Effector CD4-positive, alpha-beta T cell (primary cell): ENCODE data around the gene LIMS2.

Experiments used
- DNase-seq: peaks from one replicate; pipeline ENCODE4 v3.0.0-alpha.2; 2020

LIMS2 gene

DNA sequence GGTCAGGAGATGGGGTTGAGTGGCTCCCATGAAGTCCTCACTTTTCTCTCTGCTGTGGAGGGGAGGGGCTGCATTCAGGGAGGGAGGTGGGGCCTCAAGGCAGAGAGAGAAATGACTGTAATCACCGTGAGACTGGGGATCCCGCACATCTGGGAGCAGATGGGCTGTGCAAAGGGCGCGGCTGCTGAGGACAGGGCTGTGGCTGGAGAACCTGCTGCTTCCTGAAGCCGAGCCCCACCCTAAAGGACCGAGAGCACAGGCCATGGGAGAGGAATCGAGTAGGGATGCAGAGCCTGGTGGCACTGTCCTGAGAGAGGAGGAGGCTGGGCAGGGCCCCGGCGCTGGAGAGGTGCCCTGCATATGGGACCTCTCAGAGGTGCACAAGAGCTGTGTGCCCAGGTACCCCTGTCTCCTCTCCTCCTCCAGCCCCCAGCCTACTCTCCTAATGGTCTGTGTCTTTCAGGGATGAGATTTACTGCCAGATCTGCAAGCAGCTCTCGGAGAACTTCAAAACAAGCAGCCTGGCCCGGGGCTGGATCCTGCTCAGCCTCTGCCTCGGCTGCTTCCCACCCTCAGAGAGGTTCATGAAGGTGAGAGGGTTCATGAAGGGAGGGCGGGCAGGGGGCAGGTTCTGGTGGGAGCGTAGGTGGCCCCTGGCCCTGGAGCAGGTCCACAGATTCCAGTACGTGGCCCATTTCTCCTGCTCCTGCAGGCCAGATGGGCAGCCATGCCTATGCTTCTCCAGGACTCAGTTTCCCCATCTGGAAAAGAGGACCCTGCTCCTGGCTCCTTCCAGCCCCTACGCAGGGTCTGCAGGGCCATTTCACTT is 55.2 kb downstream of the LIMS2 start:
- DNase-seq, result no peak

DNA sequence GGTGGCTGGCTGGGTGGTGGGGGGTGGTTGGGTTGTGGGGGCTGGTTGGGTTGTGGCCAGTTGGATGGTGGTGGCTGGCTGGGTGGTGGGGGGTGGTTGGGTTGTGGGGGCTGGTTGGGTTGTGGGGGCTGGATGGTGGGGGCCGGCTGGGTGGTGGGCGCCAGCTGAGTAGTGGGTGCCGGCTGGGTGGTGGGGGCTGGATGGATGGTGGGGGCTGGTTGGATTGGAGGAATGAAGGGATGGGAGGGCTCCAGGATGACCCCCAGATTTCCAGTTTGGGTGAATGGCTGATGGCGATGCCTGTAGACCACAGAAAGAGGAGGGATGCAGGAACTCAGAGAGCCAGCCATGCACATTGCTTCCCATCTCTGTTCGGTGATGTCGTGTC is 56.1 kb downstream of the LIMS2 start:
- no peak for DNase-seq

DNA sequence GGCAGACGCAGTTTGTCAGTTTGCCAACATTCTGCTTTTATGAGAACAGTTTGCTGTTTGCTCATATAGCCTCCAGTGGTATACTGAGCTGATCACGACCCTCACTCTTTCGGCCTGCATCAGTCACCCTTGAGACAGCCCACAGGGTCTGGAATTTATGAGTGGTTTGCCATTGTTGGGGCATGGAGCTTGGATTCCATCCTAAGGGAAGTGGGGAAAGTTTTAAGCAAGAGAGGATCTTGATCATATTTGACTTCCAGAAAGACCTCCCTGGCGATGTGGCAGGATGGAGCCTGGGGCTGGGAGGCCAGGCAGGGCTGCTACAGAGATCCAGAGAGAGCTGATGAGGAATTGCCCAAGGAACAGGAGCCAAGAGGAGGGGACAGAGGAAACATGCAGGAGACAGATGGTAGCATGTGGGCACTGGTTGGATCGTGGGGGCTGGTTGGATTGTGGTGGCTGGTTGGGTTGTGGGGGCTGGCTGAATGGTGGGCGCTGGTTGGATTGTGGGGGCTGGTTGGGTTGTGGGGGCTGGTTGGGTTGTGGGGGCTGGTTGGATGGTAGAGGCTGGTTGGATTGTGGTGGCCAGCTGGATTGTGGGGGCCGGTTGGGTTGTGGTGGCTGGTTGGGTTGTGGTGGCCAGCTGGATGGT is 56.7 kb downstream of the LIMS2 start:
- no peak for DNase-seq

DNA sequence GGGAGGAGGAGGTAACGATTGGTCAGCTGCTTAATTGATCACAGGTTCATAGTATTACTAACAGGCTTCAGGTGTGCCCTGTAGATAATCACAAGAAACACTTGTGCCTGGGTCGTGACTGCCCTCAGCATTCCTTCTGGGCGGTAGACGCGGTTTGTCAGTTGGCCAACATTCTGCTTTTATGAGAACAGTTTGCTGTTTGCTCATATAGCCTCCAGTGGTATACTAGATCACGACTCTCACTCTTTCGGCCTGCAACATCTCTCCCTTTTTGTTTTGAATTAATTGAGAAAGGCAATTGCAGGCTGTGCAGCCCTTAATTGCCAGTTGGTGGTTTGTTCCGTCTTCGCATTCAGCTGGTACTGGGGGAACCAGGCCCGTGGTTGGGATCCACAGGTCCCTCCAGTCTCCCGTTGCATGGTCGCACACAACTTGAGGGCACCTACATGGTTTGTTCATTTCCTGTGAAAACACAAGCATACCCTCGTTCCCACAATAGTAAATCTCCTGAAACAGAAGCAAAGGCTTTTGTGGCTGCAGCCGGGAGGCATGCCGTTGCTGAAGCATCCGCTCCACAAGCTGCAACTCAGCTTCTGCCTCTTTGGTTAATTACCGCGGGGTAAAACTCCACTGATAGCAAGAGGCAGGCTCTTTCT is 59.7 kb downstream of the LIMS2 start:
- no peak for DNase-seq

DNA sequence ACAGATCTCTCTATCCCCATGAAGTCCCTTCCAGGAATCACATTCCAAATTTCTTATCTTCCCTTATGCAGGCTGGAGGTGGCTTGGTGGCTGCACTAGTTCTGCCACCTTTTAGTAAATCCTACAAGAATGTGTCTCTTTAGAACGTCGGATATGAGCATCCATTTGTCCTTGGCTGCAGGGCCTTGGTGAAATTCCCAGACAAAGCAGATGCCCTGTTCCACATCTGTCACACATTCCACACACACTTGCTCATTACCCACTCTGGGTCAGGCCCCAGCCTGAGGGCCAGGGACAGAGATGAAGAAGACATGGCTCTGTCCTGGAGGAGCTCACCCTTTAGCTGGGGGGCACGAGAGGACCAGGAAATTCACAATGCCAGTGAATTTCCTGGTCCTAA is 60.6 kb downstream of the LIMS2 start:
- DNase-seq, result no peak

DNA sequence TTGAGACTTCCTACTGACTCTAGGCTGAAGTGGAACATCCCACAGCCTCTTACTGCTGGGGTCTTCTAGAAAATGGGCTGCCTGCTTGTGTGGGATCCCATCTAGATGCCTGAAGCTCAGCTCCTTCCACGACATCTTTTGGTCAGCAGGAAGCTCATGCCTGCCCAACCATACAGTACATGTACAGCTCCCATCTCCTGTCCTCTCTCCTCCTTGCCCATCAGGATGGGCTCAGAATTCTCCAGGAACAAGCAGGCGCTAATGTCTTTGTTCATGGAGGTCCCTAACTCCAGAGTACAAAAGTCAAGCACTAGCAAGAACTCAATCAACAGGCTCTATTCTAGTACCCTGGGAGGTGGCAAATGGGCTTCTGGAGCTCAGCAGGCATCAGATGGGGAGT is 61.1 kb downstream of the LIMS2 start:
- no peak for DNase-seq

DNA sequence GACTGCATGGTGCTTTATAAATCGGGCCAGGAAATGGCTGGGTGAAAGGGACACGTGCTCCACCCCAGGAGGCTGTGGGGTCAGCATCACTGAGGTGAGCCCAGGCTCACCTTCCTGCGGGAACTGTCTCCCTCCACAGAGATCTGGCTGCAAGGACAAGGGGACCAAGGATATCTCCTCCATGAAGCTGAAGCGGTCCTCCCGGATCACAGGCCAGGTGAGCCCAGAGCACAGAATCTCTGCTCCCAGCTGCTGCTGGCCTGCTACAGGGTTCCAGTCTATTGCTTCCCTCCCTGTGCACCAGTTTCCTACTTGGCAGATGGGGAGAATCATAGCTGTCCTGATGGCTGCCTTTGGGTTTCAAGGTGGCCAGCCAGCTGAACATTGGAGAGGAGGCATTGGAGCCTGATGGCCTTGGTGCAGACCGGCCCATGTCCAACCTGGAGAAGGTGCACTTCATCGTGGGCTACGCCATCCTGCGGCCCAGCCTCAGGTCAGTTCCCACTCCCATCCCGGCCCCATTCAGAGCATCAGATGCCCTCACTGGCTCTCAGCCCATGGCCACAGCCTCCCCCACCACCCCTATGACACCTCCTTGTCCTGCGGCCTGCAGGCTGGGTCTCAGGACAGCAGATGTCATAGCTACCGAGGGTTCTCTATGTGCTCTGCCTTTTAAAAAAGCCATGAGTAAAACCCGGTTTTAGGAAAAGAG is 63.1 kb downstream of the LIMS2 start:
- no peak for DNase-seq

DNA sequence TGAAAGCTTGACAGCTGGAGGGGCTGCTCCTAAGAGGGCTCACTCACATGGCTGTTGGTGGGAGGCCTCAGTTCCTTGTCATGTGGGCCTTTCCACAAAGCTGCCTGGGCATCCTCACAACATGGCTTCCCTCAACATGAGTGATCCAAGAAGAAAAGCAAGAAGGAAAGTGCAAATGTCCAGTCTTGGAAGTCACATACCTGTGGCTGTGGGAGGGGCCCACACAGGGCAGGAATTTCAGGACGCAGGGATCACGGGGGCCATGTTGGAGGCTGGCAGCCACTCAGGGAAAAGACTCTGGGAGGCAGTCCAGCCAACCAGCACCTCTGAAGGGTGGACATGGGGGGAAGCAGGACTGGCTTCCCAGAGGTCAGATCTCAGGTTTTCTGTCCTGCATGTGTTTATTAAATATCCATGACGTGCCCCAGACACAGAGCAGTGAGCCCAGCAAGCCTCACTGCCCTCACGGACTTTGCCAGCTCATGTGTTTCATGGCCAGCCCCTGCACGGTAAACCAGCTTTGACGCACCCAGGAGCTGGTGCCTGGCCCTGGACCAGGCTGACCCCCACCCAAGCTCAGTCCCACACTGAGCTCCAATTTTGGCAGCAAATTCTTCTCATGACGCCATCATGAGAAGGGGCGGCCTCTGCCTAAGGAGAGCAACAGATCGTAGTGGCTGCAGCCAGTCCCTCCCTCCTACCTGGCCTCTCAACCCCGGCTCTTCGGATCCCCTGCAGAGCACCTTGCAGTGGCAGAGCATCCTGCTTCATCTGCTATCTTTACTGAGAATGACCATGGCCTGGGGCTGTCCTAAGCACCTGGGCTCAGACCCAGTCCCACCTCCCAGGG is 64.0 kb downstream of the LIMS2 start:
- no peak for DNase-seq

DNA sequence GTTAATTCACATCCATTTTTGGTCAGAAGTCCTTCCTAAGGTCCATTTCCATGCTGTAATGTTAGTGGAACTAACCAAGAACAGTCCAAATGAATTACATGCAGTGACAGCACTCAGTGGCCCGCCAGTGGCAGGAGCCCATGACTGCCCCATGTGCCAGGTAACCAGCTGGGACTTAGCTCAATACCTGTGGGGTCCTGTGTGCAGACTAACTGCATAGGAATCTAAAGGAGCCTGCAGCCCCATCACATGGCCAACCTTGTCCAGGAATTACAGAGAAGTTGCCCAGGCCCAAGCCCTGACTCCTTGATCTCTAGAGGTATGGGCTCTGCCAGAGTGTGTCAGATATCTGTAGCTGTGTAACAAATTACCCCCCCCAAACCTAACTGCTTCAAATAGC is 64.8 kb downstream of the LIMS2 start:
- DNase-seq, result no peak

DNA sequence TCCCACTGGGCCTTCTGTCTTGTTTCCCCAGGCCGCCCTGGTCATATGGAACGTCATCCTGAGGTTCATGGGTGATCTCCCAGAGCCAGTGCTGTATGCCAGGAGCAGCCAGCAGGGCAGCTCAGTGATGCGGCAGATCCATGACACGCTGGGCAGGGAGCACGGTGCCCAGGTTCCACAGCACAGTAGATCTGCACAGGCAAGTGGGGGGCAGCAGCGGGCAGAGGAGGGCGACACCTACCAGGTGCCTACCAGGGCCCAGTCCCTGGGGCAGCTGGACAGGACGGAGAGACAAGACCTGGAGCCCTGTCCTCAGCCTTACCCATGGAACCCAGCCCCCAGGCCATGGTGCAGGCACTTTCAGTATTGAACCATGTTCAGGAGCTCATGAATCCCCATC is 65.5 kb downstream of the LIMS2 start:
- no peak for DNase-seq

DNA sequence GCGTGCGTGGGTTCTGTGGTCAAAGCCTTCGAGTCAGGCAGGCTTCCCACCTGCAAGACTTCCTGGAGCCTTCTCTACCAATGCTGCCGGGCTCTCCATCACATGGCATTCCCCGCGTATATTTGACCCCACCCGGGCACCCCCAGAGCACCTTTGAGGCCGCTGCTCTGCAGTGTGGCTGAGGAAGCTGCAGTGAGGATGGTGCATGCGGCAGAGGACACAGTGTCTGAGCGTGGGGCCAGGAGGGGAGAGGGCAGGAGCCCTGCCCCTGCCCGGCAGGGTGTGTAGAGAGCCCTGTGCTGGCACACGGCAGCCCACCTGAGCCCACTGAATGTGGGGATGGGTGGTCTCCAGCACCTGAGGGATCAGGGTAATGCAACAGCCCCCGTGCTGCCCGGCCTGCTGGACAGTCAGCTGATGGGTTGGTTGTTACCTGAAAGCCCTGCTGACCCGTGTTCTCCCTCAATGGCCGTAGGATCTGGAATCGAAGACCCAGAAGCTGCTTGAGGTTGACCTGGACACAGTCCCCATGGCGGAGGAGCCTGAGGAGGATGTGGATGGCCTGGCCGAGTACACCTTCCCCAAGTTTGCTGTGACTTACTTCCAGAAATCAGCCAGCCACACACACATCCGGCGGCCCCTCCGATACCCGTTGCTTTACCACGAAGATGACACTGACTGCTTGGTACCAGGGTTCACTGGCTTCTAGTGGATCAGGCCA is 66.1 kb downstream of the LIMS2 start:
- DNase-seq, result no peak

DNA sequence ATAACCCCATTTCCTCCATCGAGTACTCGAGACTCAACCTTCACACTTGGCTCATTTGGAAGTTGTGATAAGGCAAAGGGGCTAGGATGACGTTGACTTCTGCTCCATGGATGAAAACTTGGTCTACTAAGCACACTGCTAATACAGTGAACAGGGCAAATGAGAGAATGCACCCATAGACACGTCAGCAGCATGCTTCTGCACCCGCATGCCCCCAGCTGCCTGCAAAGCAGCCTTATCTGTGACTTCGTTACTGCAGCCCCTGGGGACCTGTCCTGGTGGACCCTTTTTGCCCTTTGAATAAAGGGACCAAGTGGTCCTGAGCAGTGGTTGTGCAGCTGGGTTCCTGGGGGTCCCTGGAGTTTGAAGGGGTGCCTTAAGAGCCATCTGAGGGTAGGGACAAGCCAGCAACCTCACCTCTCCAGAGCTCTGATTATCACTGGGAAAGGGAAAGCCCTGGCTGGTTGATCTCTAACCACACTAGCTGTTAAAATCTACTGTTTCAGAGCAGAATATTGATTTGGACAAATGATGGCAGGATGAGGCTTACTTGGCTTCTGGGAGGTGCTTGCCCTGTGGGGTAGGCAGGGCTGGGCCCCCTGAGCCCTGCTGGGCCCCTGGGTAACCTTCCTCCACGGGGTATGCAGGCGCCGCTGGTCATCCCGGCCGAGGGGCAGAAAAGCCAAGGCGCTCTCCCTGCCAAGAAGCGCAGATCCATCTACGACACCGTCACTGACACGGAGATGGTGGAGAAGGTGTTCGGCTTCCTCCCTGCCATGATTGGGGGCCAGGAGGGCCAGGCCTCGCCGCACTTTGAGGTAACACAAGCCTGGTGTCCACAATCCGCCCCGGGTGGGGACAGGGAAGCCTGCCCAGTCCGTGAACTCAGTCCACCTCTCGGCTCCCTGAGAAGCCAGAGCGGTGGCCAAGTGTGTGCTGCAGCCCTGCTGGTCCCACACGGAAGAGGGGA is 67.0 kb downstream of the LIMS2 start:
- no peak for DNase-seq

DNA sequence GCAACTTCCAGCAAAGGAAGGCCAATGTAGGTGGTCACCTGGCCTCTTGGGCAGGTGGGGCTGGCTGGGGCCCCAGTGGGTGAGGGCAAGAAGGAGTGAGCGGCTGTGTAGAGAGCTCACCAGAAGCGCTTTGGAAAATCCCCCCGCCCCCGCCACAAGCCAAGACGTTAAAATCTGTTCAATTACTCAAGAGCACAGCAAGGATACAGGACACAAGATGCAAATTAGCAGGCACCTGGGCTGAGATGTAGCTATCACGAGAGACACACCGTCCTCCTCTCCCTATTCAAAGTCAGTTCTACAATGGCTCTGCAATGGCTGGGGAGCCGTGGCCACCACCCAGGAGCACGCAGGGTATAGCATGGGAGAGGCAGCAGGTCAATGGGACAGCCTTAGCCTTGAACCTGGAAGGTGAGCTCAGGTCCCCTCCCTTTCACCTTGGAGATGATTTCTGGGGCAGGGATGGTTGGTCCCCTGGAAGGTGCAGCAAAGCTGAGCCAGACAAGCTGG is 67.9 kb downstream of the LIMS2 start:
- no peak for DNase-seq

DNA sequence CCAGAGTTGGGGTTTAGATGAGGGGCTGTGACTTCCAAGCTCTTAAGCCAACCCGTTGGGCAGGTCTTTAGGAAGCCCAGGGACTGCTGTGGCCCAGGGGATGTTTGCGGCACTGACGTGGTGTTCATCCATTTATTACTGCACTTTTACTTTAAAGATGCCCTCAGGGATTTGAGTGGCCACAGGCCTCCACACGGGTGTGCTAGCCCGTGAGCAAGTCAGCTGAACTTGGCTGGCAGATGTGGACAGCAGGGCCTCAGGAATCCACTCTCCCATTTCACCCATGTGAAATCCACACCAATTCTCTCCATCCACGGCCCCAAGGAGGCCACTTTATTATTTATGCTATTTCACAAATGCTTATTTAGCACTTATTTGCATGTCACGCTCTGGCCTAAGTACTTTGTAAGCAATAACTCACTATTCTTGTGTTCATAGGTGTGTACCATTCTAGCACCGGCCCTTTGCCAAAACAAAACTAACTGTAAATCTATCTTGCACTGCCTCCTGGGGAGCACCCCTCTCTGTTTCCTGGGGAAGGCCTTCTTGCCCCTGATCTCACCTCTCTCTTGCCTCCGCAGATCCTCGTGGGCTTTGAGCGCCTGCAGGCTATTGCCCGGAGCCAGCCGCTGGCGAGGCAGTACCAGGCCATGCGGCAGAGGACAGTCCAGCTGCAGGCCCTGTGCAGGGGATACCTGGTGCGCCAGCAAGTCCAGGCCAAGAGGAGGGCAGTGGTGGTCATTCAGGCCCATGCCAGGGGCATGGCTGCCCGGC is 68.5 kb downstream of the LIMS2 start:
- no peak for DNase-seq

DNA sequence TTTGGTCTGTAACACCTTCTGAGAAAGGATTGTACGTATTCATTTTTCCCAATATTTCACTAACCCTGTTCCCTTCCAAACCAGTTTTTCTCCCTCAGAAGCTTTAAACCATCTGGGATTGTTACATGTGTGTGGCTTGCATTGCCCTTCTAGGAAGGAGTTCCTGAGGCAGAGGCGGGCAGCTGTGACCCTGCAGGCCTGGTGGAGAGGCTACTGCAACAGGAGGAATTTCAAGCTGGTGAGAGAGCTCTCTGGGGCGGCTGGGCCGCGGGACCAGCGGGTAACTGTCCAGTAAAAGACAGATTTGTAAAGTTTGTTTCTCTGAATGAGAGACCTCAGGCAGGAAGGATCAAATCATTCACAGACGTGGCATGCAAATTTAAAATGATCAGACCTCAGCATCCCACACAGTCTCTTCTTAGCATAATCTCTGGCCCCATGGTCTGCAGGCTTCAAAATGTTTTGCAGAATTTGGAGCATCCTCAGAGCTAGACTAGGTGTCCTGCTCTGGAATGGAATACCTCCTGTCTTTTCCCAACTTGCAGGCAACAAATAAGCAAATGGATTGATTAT is 69.6 kb downstream of the LIMS2 start:
- DNase-seq, result no peak

DNA sequence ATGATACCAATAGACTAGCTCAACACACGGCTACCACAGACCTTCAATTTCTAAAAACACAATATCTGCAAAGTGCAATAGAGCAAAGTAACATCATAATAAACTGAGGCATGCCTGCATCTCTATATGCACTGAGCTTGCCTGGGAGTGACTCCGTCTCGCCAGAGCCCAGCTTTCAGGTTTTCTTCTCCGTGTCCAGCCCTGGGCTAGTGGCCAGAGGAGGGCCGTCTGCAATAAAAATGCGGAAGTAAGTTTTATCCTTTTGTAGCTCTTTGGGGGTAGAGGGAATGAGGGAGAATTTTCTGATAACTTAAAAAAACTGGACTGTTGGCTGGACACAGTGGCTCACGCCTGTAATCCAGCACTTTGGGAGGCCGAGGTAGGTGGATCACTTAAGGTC is 70.3 kb downstream of the LIMS2 start:
- no peak for DNase-seq

DNA sequence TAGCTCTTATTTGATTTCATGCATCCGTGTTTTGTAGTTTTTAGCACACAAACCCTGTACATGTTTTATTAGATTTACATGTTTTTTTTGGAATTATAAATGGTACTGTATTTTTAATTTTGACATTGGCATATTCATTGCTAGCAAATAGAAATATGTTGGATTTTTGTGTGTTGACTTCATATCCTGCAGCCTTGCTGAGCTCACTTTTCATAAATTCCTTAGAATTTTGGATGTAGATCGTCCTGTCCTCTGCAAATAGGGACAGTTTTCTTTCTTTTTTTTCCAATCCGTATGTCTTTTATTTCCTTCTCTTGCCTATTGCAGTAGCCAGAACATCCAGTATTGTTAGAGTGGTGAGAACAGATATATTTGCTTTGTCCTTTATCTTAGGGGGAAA is 76.1 kb downstream of the LIMS2 start:
- no peak for DNase-seq

DNA sequence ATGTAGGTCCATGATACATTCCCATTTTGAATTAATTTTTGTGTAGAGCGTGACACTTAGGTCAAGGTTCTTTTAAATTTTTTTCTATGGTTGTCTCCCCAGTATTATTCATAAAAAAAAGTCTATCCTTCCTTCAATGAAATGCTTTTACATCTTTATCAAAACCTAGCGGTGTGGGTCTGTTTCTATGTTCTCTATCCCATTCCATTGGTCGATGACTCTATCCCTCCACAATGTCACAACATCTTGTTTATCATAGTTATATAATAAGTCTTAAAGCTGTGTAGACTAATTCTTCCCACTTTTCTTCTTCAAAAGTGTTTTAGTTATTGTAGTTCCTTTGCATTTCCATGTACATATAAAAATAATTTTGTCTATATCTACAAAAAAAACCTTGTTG is 76.6 kb downstream of the LIMS2 start:
- DNase-seq, result no peak

DNA sequence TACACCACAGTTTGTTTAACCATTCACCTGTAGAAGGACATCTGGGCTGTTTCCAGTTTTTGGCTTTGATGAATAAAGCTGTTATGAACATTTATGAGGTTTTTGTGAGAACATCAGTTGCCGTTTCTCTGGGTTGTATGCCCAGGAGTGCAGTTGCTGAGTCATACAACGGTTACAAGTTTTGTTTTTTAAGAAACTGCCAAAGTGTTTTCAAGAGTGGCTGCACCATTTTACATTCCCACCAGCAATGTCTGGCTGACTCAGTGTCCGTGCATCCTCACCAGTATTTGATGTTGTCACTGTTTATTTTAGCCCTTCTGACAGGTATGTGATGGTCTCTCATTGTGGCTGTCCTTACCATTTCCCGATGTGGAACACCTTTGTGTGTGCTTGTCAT is 77.3 kb downstream of the LIMS2 start:
- DNase-seq, result no peak
